Choroid plexus epithelial cell (primary cell): ENCODE measurements around the gene DAPK1.

Experiments used
- DNase-seq: peaks from one replicate; pipeline ENCODE4 v3.0.0-alpha.2; 2010; ENCODE audit warnings: low read depth
- H3K4me3 ChIP-seq: 2 replicates; pipeline ENCODE4 v1.5.1; 2011; ENCODE audit warnings: low read depth, mild to moderate bottlenecking, control low read depth, low read length, moderate library complexity
- CTCF ChIP-seq: conservative IDR thresholded peaks from 2 replicates; pipeline ENCODE4 v1.5.1; 2011; ENCODE audit warnings: low read depth, mild to moderate bottlenecking, control low read depth, inconsistent platforms, low read length, moderate library complexity

DAPK1 gene

GRCh38 chr9:87638292-87638691 lies 140.6 kb downstream of the DAPK1 start:
- no peak for TF ChIP-seq CTCF
- no peak for DNase-seq
- no peak overlapping the region for H3K4me3 ChIP-seq

GRCh38 chr9:87639949-87640348 lies 142.3 kb downstream of the DAPK1 start:
- no peak for DNase-seq
- TF ChIP-seq CTCF: no peak
- no peak overlapping the region for H3K4me3 ChIP-seq

DNA sequence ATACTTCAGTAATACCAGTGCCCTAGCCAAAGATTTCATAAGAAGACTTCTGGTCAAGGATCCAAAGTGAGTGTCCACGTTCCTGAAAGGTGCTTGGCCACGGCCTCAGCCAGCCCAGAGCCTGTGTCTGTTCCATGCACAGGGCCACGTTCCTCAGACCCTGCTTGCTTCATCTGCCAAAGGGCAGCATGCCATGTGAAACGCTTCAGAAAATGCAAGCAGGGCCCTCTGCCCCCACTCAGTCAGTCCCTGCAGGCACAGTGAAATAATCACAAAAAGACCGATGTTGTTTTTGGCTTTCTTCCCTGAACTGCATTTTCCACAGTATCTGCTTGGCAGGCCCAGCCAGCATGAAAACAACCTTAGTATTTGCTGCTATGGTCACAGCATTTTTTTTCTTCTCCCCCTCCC lies 142.7 kb downstream of the DAPK1 start:
- peak; percentile 84 for DNase-seq
- no peak for TF ChIP-seq CTCF
- H3K4me3 ChIP-seq: no peak overlapping the region

DNA sequence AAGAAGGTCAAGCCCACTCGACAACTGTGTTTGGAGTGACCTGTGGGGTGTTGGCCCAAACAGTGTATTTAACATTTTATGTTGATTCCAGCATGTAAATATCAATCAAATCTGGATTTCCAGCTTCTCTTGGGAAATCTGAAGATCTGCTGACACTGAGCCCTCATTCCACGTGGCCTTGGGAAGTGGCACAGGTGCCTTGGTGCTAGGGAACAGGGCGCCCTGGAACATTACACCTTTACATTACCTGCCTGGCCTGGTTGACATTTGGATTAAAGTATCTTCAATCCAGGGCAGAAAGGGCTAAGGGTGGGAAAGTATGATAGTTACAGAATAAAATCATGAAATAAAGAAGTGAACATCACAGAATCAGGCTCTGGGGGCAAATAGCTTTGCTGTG lies 143.4 kb downstream of the DAPK1 start:
- TF ChIP-seq CTCF: no peak
- H3K4me3 ChIP-seq: no peak overlapping the region
- DNase-seq: no peak

DNA sequence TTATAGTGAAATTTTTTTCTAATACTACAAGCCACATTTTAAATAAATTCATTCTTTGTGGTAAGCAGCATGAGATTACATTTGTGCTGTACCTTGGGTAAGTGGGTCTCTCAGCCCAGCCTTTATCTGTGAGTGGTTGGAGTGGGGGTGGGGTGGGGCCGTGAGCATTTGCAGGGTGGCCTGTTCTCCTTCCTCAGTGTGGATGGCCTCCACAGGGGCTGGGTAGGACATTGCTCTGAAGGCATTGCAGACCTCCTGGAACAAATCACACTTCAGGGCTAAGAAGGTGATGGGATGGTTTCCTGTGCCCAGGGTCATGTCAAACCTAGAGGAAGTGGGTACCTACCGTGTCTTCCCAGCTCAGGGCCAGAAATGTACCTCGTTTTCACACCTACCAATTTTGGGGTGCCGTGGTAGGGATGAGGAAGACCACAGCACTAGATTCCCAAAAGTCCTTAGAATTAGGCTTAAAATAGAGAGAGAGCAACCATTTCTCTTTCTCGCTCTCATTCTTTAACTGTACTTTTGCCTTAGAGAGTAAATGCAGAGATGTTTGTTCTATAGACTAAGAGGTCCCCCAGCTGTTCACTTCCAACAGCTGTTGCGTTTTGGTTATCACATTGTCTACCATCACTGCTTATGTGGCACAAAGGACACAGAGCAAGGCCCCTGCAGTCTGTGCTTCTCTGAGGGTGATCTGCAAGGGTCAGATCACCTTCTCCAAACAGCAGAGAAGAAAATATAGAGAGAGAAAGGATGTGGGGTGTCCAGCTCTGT lies 144.9 kb downstream of the DAPK1 start:
- no peak overlapping the region for H3K4me3 ChIP-seq
- peak; percentile 33 for TF ChIP-seq CTCF
- peak; percentile 21 for DNase-seq

- no peak for DNase-seq
- H3K4me3 ChIP-seq: no peak overlapping the region
- TF ChIP-seq CTCF: no peak
These were observed 145.5 kb downstream of the DAPK1 start for GRCh38 chr9:87643107-87643650.
